HTERT RPE-1 (cell line): Measurements from ENCODE around the gene FLNB.

Experiments used
- in situ Hi-C: fragments of 300-500 bp; cut with MboI; formaldehyde crosslinking; loops from 4 replicates; pipeline ENCODE4 v1.14.3; 2020; ENCODE audit warnings: low sequenced_read_pairs

The FLNB gene

DNA sequence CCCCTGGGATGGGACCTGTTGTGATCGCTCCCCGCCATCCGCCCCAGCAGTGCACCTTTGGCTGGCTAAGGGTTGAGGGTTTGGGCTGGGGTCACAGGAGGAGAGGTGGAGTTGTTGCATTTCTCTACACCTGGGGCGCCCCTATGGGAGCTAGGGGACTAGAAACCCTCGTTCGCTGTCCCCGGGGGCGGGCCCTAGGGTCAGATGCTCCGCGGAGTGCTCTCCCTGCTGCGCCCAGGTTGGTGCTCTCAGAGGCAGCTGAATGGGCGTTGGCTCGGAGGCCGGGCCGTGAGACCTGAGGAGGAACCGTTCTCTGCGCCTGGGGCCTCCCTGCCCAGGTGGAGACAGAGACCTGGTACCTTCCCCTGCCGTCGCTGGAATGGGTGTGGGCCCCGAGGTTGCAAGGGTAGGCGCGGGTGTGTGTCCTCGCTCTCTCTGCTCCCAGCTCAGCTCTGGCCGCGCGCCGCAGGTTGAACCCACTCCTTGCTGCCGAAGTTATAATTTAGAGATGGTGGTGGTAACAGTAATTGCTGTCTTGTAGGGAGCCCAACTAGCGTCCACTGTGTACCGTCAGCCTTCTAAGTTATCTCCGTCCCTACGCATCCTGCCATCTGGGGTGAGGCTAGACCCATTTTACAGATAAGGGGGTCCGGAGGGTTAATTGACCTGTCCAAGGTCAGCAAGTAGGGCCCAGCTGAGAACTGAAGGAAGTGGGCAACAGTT is 965 bp downstream of the FLNB start:
- in situ Hi-C loops: no loop called here

DNA sequence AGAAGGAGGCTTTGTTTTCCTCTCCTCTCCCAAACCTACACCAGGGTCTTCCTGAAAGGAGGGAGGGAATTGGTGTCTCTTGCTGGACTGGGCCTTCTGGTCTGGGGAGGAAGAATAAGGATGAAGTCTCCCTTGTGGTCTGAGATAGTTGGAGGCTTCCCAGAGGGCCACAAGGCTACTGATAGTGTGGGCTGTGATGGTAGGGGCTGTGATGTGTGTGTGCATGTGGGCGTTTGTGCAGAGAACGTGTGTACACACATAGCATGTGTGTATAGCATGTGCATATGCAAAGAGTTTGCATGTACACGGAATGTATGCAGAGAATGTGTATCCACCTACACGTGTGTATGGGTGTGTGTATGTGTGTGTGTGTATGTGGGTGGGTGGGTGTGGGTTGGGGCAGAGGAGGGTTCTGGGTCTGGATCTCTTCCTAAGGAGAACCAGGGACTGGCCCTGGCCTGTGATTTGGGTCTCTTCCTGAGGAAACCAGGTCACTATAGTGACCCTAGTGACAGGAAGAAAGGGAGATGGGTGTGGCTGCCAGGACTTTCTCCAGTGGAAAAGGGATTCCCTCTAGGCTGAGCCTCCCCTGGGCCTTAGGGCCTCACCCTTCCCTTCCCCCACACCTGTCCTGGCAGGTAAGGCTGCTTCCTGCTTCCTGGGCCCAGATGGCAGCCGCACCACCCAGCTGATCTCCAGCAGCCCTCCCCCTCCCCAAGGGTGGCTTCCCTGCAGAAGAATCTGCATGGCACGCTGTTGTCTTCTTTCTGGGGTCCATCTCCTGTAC is 1.7 kb downstream of the FLNB start:
- in situ Hi-C loops: no loop called here

DNA sequence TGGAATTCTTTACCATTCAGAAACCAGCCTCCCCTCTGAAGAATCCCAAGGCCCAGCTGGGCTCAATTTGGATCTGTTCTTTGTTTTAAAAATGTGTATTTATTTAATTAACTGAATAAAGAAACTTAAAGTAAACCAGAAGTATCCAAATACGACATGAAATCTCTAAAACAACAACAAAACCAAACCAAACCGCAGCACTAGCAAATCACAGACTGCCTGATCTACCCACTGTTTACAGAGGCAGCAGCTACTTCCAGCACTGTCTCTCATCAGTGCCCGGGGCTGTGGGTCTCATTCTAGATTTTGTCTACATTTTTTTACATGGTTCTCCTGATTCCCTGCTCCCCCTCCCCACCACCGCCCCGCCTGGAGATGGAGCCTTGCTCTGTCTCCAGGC is 2.3 kb downstream of the FLNB start:
- in situ Hi-C loops: no loop called here

DNA sequence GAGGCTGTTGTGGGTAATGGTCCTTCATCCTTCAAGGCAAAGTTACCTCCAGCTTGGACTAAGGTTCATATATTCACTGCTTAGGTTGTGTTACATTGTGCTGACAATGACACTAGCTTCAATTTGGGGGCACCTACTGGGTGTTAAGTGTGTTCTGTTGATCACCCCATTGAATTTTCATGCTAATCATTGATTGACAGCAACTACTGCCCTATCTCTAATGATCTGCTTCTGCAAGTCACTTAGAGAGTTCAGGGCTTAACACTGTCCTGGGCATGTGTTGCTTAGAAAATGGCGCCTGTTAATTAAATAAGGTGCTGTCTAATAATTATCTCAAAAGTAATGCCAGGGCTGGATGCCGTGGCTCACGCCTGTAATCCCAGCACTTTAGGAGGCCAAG is 3.4 kb downstream of the FLNB start:
- in situ Hi-C loops: no loop called here

- in situ Hi-C loops: no loop called here
Measured at GRCh38 chr3:58012302-58012701, 4.1 kb downstream of the FLNB start.

- in situ Hi-C loops: no loop called here
Measured at GRCh38 chr3:58013099-58013498, 4.9 kb downstream of the FLNB start.

GRCh38 chr3:58013973-58014649 is 5.9 kb downstream of the FLNB start:
- in situ Hi-C loops: no loop called here

GRCh38 chr3:58015520-58015915 is 7.3 kb downstream of the FLNB start:
- in situ Hi-C loops: no loop called here

- in situ Hi-C loops: no loop called here
Measured at GRCh38 chr3:58016710-58017109, 8.5 kb downstream of the FLNB start.

DNA sequence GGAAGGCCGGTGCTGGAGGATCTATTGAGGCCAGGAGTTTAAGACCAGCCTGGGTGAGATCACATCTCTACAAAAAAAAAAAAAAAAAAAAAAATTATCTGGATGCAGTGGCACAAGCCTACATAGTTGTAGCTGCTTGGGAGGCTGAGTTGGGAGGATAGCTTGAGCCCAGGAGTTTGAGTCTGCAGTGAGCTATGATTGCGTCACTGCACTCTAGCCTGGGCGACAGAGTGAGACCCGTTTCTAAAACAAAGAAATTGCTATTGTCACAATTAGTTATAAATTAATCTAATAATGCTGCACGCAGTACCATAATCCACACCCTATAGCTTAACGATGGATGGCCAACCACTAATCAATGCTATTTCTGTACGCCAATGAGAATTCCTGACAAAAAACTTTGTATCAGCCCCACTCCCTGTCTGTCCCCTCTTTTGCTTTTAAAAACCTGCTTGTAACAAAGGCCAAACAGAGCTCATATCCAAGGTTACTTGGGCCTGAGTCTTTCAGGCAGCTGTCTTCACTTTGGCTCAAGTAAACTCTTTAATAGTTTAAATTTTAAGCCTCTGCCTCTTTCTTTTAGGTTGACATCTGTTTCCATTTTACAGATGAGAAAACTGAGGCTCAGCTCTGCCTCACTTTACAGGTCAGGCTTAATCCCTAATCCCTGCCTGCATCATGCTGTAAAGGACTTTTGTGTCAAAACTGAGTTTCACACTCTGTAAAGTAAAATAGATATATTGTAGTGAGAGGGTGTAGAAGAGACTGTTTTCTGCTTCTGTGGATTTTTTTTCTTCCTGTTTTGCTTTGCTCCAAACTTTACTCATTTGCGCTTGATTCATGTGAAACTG is 10.9 kb downstream of the FLNB start:
- in situ Hi-C loops: no loop called here

- in situ Hi-C loops: no loop called here
Measured at GRCh38 chr3:58020783-58021071, 12.5 kb downstream of the FLNB start.

GRCh38 chr3:58021072-58021959 is 13.1 kb downstream of the FLNB start:
- in situ Hi-C loops: no loop called here

GRCh38 chr3:58021962-58022361 is 13.7 kb downstream of the FLNB start:
- in situ Hi-C loops: no loop called here

- in situ Hi-C loops: no loop called here
Measured at GRCh38 chr3:58022490-58022889, 14.3 kb downstream of the FLNB start.

- in situ Hi-C loops: no loop called here
Measured at GRCh38 chr3:58023531-58023930, 15.3 kb downstream of the FLNB start.

DNA sequence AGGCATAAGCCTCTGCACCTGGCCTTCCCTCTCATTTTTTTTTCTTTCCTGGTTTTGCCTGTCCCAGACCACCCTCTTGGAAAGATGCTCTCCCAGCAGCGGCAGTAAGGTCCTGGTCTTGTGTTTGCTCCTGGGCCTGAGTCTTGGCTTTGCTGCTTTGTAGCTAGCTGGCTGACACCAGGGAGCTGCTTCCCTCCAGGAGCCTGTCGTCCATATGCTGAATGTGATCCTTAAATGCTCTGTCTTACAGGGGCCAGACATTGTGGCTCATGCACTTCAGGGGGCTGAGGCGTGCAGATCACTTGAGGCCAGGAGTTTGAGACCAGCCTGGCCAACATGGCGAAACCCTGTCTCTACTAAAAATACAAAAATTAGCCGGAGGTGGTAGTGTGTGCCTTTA is 17.2 kb downstream of the FLNB start:
- in situ Hi-C loops: no loop called here

GRCh38 chr3:58025837-58026569 is 17.8 kb downstream of the FLNB start:
- in situ Hi-C loops: no loop called here

GRCh38 chr3:58026598-58026997 is 18.4 kb downstream of the FLNB start:
- in situ Hi-C loops: no loop called here

DNA sequence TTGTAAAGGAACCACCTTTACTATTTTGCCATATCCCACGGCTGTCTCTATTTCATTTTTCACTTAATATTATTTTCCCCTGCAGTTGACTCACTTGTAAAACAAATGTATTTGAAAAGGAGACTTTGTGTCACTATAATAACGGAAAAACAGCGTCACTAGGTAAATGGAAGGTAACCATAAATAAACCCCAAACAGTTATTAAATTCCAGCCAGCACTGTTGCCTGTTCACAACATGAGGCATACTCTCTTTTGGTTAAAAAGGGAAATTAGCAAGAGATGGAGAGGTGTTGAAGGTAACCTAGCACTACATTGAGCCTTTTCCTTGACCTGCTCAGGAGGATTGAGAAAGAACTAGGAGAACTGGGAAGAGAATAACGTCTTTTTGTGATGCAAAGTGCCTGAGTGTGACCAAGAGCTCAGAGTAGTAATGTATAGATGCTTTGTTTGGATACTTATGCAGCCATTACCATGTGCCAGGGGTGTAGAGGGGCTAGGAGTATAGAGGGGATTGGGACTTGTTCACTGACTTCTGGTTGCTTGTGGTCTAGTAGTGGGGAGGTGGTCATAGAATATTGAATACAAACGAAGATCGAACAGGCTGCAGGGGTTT is 19.6 kb downstream of the FLNB start:
- in situ Hi-C loops: no loop called here
